SK-N-SH (cell line): ENCODE measurements around the gene ISG20. TPM values are rescaled to one million over a fixed set of nuclear protein-coding genes. Genes with fewer than 3 reads are reported as not detected.

Experiments used
- CTCF ChIA-PET: fragments of 300-600, 350-600 bp; formaldehyde crosslinking; extraction: SDS; loops from one replicate; lab custom pipeline; 2021; lab: Yijun Ruan, JAX
- POLR2A ChIA-PET: fragments of 350-600 bp; sonication (Branson Sonifier 250); formaldehyde crosslinking; extraction: SDS; loops from one replicate; lab custom pipeline; 2020; ENCODE audit warnings: antibody characterized with exemption, inconsistent platforms; lab: Yijun Ruan, JAX
- DNase-seq: peaks from one replicate; pipeline ENCODE4 v3.0.0; 2012
- H2AFZ ChIP-seq: fragments of 200-600 bp; sonication (generic); 2 replicates; pipeline ENCODE4 v1.8.1; 2016; ENCODE audit warnings: antibody characterized with exemption, mild to moderate bottlenecking, low read depth
- H3F3A ChIP-seq: fragments of 200-600 bp; sonication (generic); replicated peaks from 2 replicates; pipeline ENCODE3; 2016; ENCODE audit warnings: antibody characterized with exemption, mild to moderate bottlenecking; ENCODE audit not compliant: insufficient read depth
- H3K27ac ChIP-seq, 2 experiments: fragments of 200-500 bp in 1 of 2; fragments of 200-600 bp in 1 of 2; sonication (Bioruptor generic) in 1 of 2; sonication (generic), shearing (Covaris generic) in 1 of 2; 2 replicates each; pipeline versions ENCODE4 v1.5.1 to v1.6.1; 2014 to 2016; ENCODE audit warnings: low read depth in 2 of 2, inconsistent platforms in 1 of 2, low read length in 1 of 2, mild to moderate bottlenecking in 1 of 2, mixed read lengths in 1 of 2
- H3K27me3 ChIP-seq: fragments of 200-600 bp; sonication (generic), shearing (Covaris generic); 2 replicates; pipeline ENCODE4 v1.6.1; 2016; ENCODE audit warnings: mixed run types; ENCODE audit not compliant: insufficient read depth
- H3K36me3 ChIP-seq, 2 experiments: fragments of 200-500 bp in 1 of 2; fragments of 200-600 bp in 1 of 2; sonication (Bioruptor generic) in 1 of 2; sonication (generic) in 1 of 2; replicated peaks in 1 of 2; 2 replicates each; pipeline versions ENCODE3 to v1.5.1; 2014 to 2016; ENCODE audit warnings: low read length in 1 of 2, mild to moderate bottlenecking in 1 of 2; ENCODE audit not compliant: insufficient read depth in 2 of 2, control insufficient read depth in 1 of 2
- H3K4me1 ChIP-seq, 2 experiments: fragments of 200-500 bp in 1 of 2; fragments of 200-600 bp in 1 of 2; sonication (Bioruptor generic) in 1 of 2; sonication (generic), shearing (Covaris generic) in 1 of 2; 2 replicates each; pipeline versions ENCODE4 v1.5.1 to v1.6.1; 2014 to 2016; ENCODE audit warnings: low read depth in 1 of 2, low read length in 1 of 2, mixed run types in 1 of 2; ENCODE audit not compliant: insufficient read depth in 2 of 2, control insufficient read depth in 1 of 2
- H3K4me2 ChIP-seq: fragments of 200-600 bp; sonication (generic), shearing (Covaris generic); 2 replicates; pipeline ENCODE4 v1.6.1; 2017; ENCODE audit warnings: mixed run types
- H3K4me3 ChIP-seq, 2 experiments: fragments of 200-500 bp in 1 of 2; fragments of 200-600 bp in 1 of 2; sonication (Bioruptor generic) in 1 of 2; sonication (generic), shearing (Covaris generic) in 1 of 2; 2 replicates each; pipeline versions ENCODE4 v1.5.1 to v1.8.1; 2014 to 2016; ENCODE audit warnings: low read depth in 2 of 2, inconsistent platforms in 1 of 2, low read length in 1 of 2, mild to moderate bottlenecking in 1 of 2, mixed read lengths in 1 of 2, moderate library complexity in 1 of 2
- H3K79me2 ChIP-seq: fragments of 200-600 bp; sonication (generic); 2 replicates; pipeline ENCODE4 v1.8.1; 2017; ENCODE audit warnings: mild to moderate bottlenecking; ENCODE audit not compliant: insufficient read depth
- H3K9ac ChIP-seq: fragments of 200-600 bp; sonication (generic); 2 replicates; pipeline ENCODE4 v1.6.1; 2017; ENCODE audit warnings: mixed run types
- H3K9me2 ChIP-seq: fragments of 200-600 bp; sonication (generic); 2 replicates; pipeline ENCODE4 v1.6.1; 2017; ENCODE audit warnings: mixed run types
- H3K9me3 ChIP-seq: fragments of 200-600 bp; sonication (generic); 2 replicates; pipeline ENCODE4 v1.6.1; 2017; ENCODE audit warnings: mixed run types, mild to moderate bottlenecking, moderate library complexity
- H4K20me1 ChIP-seq: fragments of 200-600 bp; sonication (generic); 2 replicates; pipeline ENCODE4 v1.6.1; 2017; ENCODE audit warnings: mild to moderate bottlenecking, mixed run types; ENCODE audit not compliant: insufficient read depth
- CHD2 ChIP-seq: fragments of 150-350 bp; IDR thresholded peaks from 2 replicates; pipeline ENCODE4 v1.6.1; 2018; ENCODE audit warnings: low read length; ENCODE audit not compliant: partially characterized antibody
- EP300 ChIP-seq, 2 experiments: IDR thresholded peaks; 2 replicates each; pipeline versions ENCODE4 v1.4.0 to v1.6.1; 2012; ENCODE audit warnings: borderline replicate concordance in 1 of 2, low read depth in 1 of 2, low read length in 1 of 2
- IRF3 ChIP-seq: fragments of 150-350 bp; IDR thresholded peaks from 2 replicates; pipeline ENCODE4 v1.6.1; 2016; ENCODE audit warnings: mild to moderate bottlenecking, low read depth, low read length
- MAX ChIP-seq: IDR thresholded peaks from 2 replicates; pipeline ENCODE4 v1.4.0; 2012; ENCODE audit warnings: low read depth
- MEF2A ChIP-seq: IDR thresholded peaks from 2 replicates; pipeline ENCODE4 v1.4.0; 2012; ENCODE audit warnings: low read depth, borderline replicate concordance
- NRF1 ChIP-seq: IDR thresholded peaks from 2 replicates; pipeline ENCODE4 v1.6.1; 2012; ENCODE audit warnings: low read depth, mild to moderate bottlenecking, low read length
- POLR2AphosphoS5 ChIP-seq: IDR thresholded peaks from 2 replicates; pipeline ENCODE4 v1.6.1; 2012; ENCODE audit warnings: low read depth, low read length
- RCOR1 ChIP-seq: fragments of 150-350 bp; IDR thresholded peaks from 2 replicates; pipeline ENCODE4 v1.6.1; 2017; ENCODE audit warnings: antibody characterized with exemption, low read length
- REST ChIP-seq: IDR thresholded peaks from 2 replicates; pipeline ENCODE4 v1.6.1; 2012; ENCODE audit warnings: mild to moderate bottlenecking, low read depth, low read length, moderate library complexity
- SMC3 ChIP-seq: IDR thresholded peaks from 2 replicates; pipeline ENCODE4 v1.6.1; 2012; ENCODE audit warnings: low read depth, low read length, improper control_type of control experiment
- TAF1 ChIP-seq: IDR thresholded peaks from 2 replicates; pipeline ENCODE4 v1.6.1; 2012; ENCODE audit warnings: low read depth, mild to moderate bottlenecking, low read length, moderate library complexity, borderline replicate concordance
- TCF12 ChIP-seq: IDR thresholded peaks from 2 replicates; pipeline ENCODE4 v1.4.0; 2012
- YY1 ChIP-seq: IDR thresholded peaks from 2 replicates; pipeline ENCODE4 v1.4.0; 2012; ENCODE audit warnings: low read depth, mild to moderate bottlenecking
- ZBTB33 ChIP-seq: IDR thresholded peaks from 2 replicates; pipeline ENCODE4 v1.4.0; 2012; ENCODE audit warnings: low read depth, borderline replicate concordance
- WGBS: methylation state at CpG from one replicate; pipeline ENCODE4 v1.1.6; 2017; ENCODE audit warnings: low lambda C conversion rate; 5-methylcytosine and 5-hydroxymethylcytosine counted together
- polyA plus RNA-seq, 3 experiments: library from polyadenylated mRNA; depleted of rRNA; stranded (reverse); fragments of >200 nt; gene quantifications; 2 replicates each; pipeline ENCODE4 v1.2.3, GENCODE V29; 2012

The ISG20 gene
- polyA plus RNA-seq, 1 of the 3 experiments (the other 2 are of a cell fraction) = 2.0 TPM

GRCh38 chr15:88627463-88627862 is 11.4 kb upstream of the ISG20 start (continued):
- no peak for TF ChIP-seq REST
- no peak for TF ChIP-seq SMC3
- no peak for TF ChIP-seq TCF12
- TF ChIP-seq NRF1 = no peak

- H3F3A ChIP-seq = peaks cover 11% of the 10 kb centered on the region
- H3K27ac ChIP-seq = no peak overlapping the region
- H3K9me3 ChIP-seq = no peaks in the 10 kb centered on the region
- H2AFZ ChIP-seq = no peak overlapping the region
- H3K4me2 ChIP-seq = peak overlapping the region; percentile 33; the same call in 1 of the 2 replicates
- H3K4me1 ChIP-seq = peaks cover 11 to 18% of the 10 kb centered on the region in 2 experiments; a peak in 3 of 4 replicates
- no peak for TF ChIP-seq MEF2A
- no peak for TF ChIP-seq TCF12
- no peak for TF ChIP-seq TAF1
- TF ChIP-seq POLR2AphosphoS5 = no peak
- no peak for TF ChIP-seq EP300 (IDR thresholded peaks at IDR 0.05; ENCODE audit: borderline replicate concordance in 1 of 2, low read depth in 1 of 2, low read length in 1 of 2)
- no peak for TF ChIP-seq YY1
- TF ChIP-seq IRF3 = no peak
- no peak for TF ChIP-seq ZBTB33
- no peak for TF ChIP-seq RCOR1
- TF ChIP-seq MAX = no peak
- TF ChIP-seq CHD2 = no peak
- H3K27me3 ChIP-seq = no peaks in the 10 kb centered on the region
- ChIA-PET CTCF (interaction anchor here (1.2 kb wide), 2 partner anchors 30 to 206 kb away, joined by 3 read pairs; no protein-coding TSS in a partner anchor), POLR2A (interaction anchor here (0.8 kb wide), 1 partner anchor 26 kb away, joined by 3 read pairs; no protein-coding TSS in a partner anchor)
- H3K9me2 ChIP-seq = no peaks in the 10 kb centered on the region
- peaks cover 96% of the 10 kb centered on the region for H4K20me1 ChIP-seq
- no peak overlapping the region for H3K4me3 ChIP-seq
- H3K9ac ChIP-seq = no peak overlapping the region
- WGBS = 89% methylated on average over 5 of the region's 5 CpGs
- peaks cover 100% of the 10 kb centered on the region for H3K79me2 ChIP-seq
- no peak for DNase-seq
- H3K36me3 ChIP-seq = peaks cover 68 to 80% of the 10 kb centered on the region in 2 experiments
Observed at GRCh38 chr15:88628018-88628654, 10.7 kb upstream of the ISG20 start.
